ENCODE data around the gene DNAH11. TPM values are rescaled to one million over a fixed set of nuclear protein-coding genes. Genes with fewer than 3 reads are reported as not detected.
A peak's percentile ranks its signal among the peaks of the same experiment; 100 is the strongest.

DNAH11 gene
- total and polyA plus RNA-seq, 12 donors, result 0.03 to 0.59 (median 0.19) TPM; not detected in 2

GRCh38 chr7:21898265-21898930 lies 355.6 kb downstream of the DNAH11 start:
- TF ChIP-seq CTCF (IDR thresholded peaks at IDR 0.05), result no peak
- Histone ChIP-seq H3K4me3 (peak overlapping the region in 1 of 10 donors; percentile 30), H3K9me3 (no peaks in the 10 kb centered on the region), H3K27me3 (no peaks in the 10 kb centered on the region), H3K36me3 (peaks cover 0 to 40% (median 7%) of the 10 kb centered on the region in 9 donors), H3K27ac (peak overlapping the region in 4 of 10 donors; percentile 10 to 81 (median 17)), H3K4me1 (peaks cover 0 to 17% (median 2%) of the 10 kb centered on the region in 9 donors)
- DNase-seq (no peak), ATAC-seq (peak in 7 of 8 donors; percentile 35 to 78 (median 53))
- intact Hi-C loops (cut with DNase I), result no loop called here
- WGBS, 2 donors, result 71 to 78% methylated on average over 17 of the region's 17 CpGs

GRCh38 chr7:21902240-21902639 lies 359.4 kb downstream of the DNAH11 start:
- Histone ChIP-seq H3K27ac (no peak overlapping the region), H3K36me3 (peaks cover 0 to 76% (median 30%) of the 10 kb centered on the region in 9 donors), H3K9me3 (no peaks in the 10 kb centered on the region), H3K4me1 (peaks cover 0 to 12% (median 2%) of the 10 kb centered on the region in 9 donors), H3K27me3 (no peaks in the 10 kb centered on the region), H3K4me3 (no peak overlapping the region)
- DNase-seq, result no peak
- intact Hi-C loops (cut with DNase I), result loop anchor here in 1 of 10 donors (10.0 kb wide), 1 partner anchor 103 kb away; no protein-coding TSS in a partner anchor
- WGBS, 2 donors, result 70 to 78% methylated on average over 5 of the region's 5 CpGs
- no peak for ATAC-seq
- no peak for TF ChIP-seq CTCF (IDR thresholded peaks at IDR 0.05)

GRCh38 chr7:21903020-21903786 lies 360.4 kb downstream of the DNAH11 start:
- intact Hi-C loops (cut with DNase I), result loop anchor here in 1 of 10 donors (10.0 kb wide), 1 partner anchor 102 kb away; no protein-coding TSS in a partner anchor

More at GRCh38 chr7:21903020-21903786, 360.4 kb downstream of the DNAH11 start:
- TF ChIP-seq CTCF (IDR thresholded peaks at IDR 0.05), result no peak
- DNase-seq (no peak), ATAC-seq (peak in 1 of 8 donors; percentile 56)
- H3K27me3 ChIP-seq, result no peaks in the 10 kb centered on the region
- peaks cover 0 to 11% (median 2%) of the 10 kb centered on the region in 9 donors for H3K4me1 ChIP-seq
- no peak overlapping the region for H3K4me3 ChIP-seq
- WGBS, 2 donors, result 75 to 77% methylated on average over 14 of the region's 14 CpGs
- H3K27ac ChIP-seq, result no peak overlapping the region
- peaks cover 0 to 81% (median 30%) of the 10 kb centered on the region in 9 donors for H3K36me3 ChIP-seq
- H3K9me3 ChIP-seq, result no peaks in the 10 kb centered on the region

Data from heart right ventricle (tissue), 16 donors.